Measurements from ENCODE around the gene BAHCC1. TPM values are rescaled to one million over a fixed set of nuclear protein-coding genes. Genes with fewer than 3 reads are reported as not detected.
"Not testable (repeated sequence)": the region's sequence is repeated elsewhere in the genome, so short reads cannot be mapped to it uniquely, and the experiment has no call there.

BAHCC1 gene
- total RNA-seq, 3 donors from 2014 or later: 7.4 to 17.0 (median 11.7) TPM

GRCh38 chr17:81349397-81350319 is 45.6 kb upstream of the BAHCC1 start:
- TF ChIP-seq CTCF (IDR thresholded peaks at IDR 0.05): no peak
- TF ChIP-seq POLR2AphosphoS5 (IDR thresholded peaks at IDR 0.05): no peak
- no peak for TF ChIP-seq POLR2A (IDR thresholded peaks at IDR 0.05)
- Histone ChIP-seq H3K4me1 (no peaks in the 10 kb centered on the region), H3K27me3 (no peaks in the 10 kb centered on the region), H3K27ac (no peak overlapping the region), H3K9me3 (no peaks in the 10 kb centered on the region), H3K4me3 (no peak overlapping the region), H3K36me3 (no peaks in the 10 kb centered on the region)
- no peak for DNase-seq (ENCODE audit: low spot score in 2 of 2)
- intact Hi-C loops (cut with DNase I; ENCODE audit: low total_unique reads): no loop called here

GRCh38 chr17:81350320-81350890 is 44.9 kb upstream of the BAHCC1 start:
- intact Hi-C loops (cut with DNase I; ENCODE audit: low total_unique reads): no loop called here
- Histone ChIP-seq H3K27me3 (no peaks in the 10 kb centered on the region), H3K36me3 (no peaks in the 10 kb centered on the region), H3K9me3 (no peaks in the 10 kb centered on the region), H3K4me1 (no peaks in the 10 kb centered on the region), H3K27ac (no peak overlapping the region), H3K4me3 (no peak overlapping the region)
- no peak for TF ChIP-seq CTCF (IDR thresholded peaks at IDR 0.05)
- no peak for TF ChIP-seq POLR2A (IDR thresholded peaks at IDR 0.05)
- no peak for TF ChIP-seq POLR2AphosphoS5 (IDR thresholded peaks at IDR 0.05)
- DNase-seq (ENCODE audit: low spot score in 2 of 2): no peak

GRCh38 chr17:81351329-81352052 is 43.8 kb upstream of the BAHCC1 start:
- H3K9me3 ChIP-seq; H3K27me3 ChIP-seq; intact Hi-C loops (cut with DNase I; ENCODE audit: low total_unique reads): not testable (repeated sequence)

GRCh38 chr17:81352056-81352455 is 43.2 kb upstream of the BAHCC1 start:
- H3K27ac ChIP-seq; H3K4me1 ChIP-seq; intact Hi-C loops (cut with DNase I; ENCODE audit: low total_unique reads); H3K4me3 ChIP-seq; H3K27me3 ChIP-seq; DNase-seq (ENCODE audit: low spot score in 2 of 2); H3K36me3 ChIP-seq; H3K9me3 ChIP-seq: not testable (repeated sequence)

More at GRCh38 chr17:81351329-81352052, 43.8 kb upstream of the BAHCC1 start:
- H3K4me1 ChIP-seq; H3K4me3 ChIP-seq; H3K27ac ChIP-seq; H3K36me3 ChIP-seq; DNase-seq (ENCODE audit: low spot score in 2 of 2): not testable (repeated sequence)

- no peak for TF ChIP-seq POLR2A (IDR thresholded peaks at IDR 0.05)
- TF ChIP-seq POLR2AphosphoS5 (IDR thresholded peaks at IDR 0.05): no peak
- TF ChIP-seq CTCF (IDR thresholded peaks at IDR 0.05): no peak
- Histone ChIP-seq H3K36me3 (no peaks in the 10 kb centered on the region), H3K4me1 (no peaks in the 10 kb centered on the region), H3K9me3 (no peaks in the 10 kb centered on the region), H3K4me3 (no peak overlapping the region), H3K27ac (no peak overlapping the region), H3K27me3 (peaks cover 0 to 7% of the 10 kb centered on the region in 2 donors)
- DNase-seq (ENCODE audit: low spot score in 2 of 2): no peak
- intact Hi-C loops (cut with DNase I; ENCODE audit: low total_unique reads): no loop called here
Measured at GRCh38 chr17:81354252-81354953, 40.9 kb upstream of the BAHCC1 start.
